ENCODE results near the gene DNAJC21. TPM values are rescaled to one million over a fixed set of nuclear protein-coding genes. Genes with fewer than 3 reads are reported as not detected.

DNAJC21 gene
- polyA plus RNA-seq, 1 donor (not counting 4 experiments of a cell fraction or from before 2014, with no cell fraction given) = 29.6 TPM

- Histone ChIP-seq H3K4me3 (ENCODE audit: control insufficient read depth in 2 of 3, extremely low read depth in 1 of 3, insufficient read depth in 2 of 3, low read depth in 1 of 3, low read length in 3 of 3) (no peak overlapping the region), H2AFZ (ENCODE audit: control insufficient read depth, low read length) (no peak overlapping the region), H3K9me3 (ENCODE audit: control insufficient read depth, low read depth, low read length) (no peaks in the 10 kb centered on the region), H4K20me1 (ENCODE audit: control insufficient read depth, extremely low read depth, insufficient read depth, low read length) (no peaks in the 10 kb centered on the region), H3K4me1 (ENCODE audit: control insufficient read depth, extremely low read depth, insufficient read depth, low read length) (peaks cover 12% of the 10 kb centered on the region), H3K27me3 (ENCODE audit: control insufficient read depth, extremely low read depth, insufficient read depth, low read length) (no peaks in the 10 kb centered on the region), H3K36me3 (ENCODE audit: control insufficient read depth in 2 of 2, extremely low read depth in 1 of 2, insufficient read depth in 2 of 2, low read length in 2 of 2) (peaks cover 5 to 9% of the 10 kb centered on the region in 2 experiments), H3K79me2 (ENCODE audit: control insufficient read depth, insufficient read depth, low read length) (peaks cover 50% of the 10 kb centered on the region), H3K27ac (ENCODE audit: control insufficient read depth, insufficient read depth, low read length) (no peak overlapping the region), H3K9ac (ENCODE audit: control insufficient read depth, extremely low read depth, insufficient read depth, low read length) (no peak overlapping the region), H3K4me2 (ENCODE audit: control insufficient read depth, extremely low read depth, insufficient read depth, low read depth, low read length) (no peak overlapping the region), H3K9me1 (ENCODE audit: control insufficient read depth, extremely low read depth, insufficient read depth, low read length) (no peaks in the 10 kb centered on the region)
- dilution Hi-C loops (cut with MboI; ENCODE audit: extremely low pct_ligation_motif_present, low sequenced_read_pairs) = no loop called here
- FAIRE-seq = no peak
- DNase-seq (ENCODE audit: low read depth, low spot score) = no peak
- no peak for TF ChIP-seq EZH2 (IDR thresholded peaks at IDR 0.05; ENCODE audit: low read length)
- no peak for TF ChIP-seq CTCF (optimal IDR thresholded peaks at IDR 0.05 in 1 of 3, IDR thresholded peaks at IDR 0.05 in 1 of 3, conservative IDR thresholded peaks at IDR 0.05 in 1 of 3; ENCODE audit: extremely low read depth in 1 of 3, insufficient read depth in 2 of 3, low read length in 3 of 3)
Measured at GRCh38 chr5:34932947-34933346, 3.6 kb downstream of the DNAJC21 start.

GRCh38 chr5:34941936-34942335, 12.6 kb downstream of the DNAJC21 start:
- TF ChIP-seq CTCF (optimal IDR thresholded peaks at IDR 0.05 in 1 of 3, IDR thresholded peaks at IDR 0.05 in 1 of 3, conservative IDR thresholded peaks at IDR 0.05 in 1 of 3; ENCODE audit: extremely low read depth in 1 of 3, insufficient read depth in 2 of 3, low read length in 3 of 3) = no peak
- no peak for TF ChIP-seq EZH2 (IDR thresholded peaks at IDR 0.05; ENCODE audit: low read length)
- dilution Hi-C loops (cut with MboI; ENCODE audit: extremely low pct_ligation_motif_present, low sequenced_read_pairs) = no loop called here
- H3K79me2 ChIP-seq (ENCODE audit: control insufficient read depth, insufficient read depth, low read length) = no peaks in the 10 kb centered on the region
- H3K9me3 ChIP-seq (ENCODE audit: control insufficient read depth, low read depth, low read length) = no peaks in the 10 kb centered on the region
- no peak overlapping the region for H3K9ac ChIP-seq (ENCODE audit: control insufficient read depth, extremely low read depth, insufficient read depth, low read length)
- H4K20me1 ChIP-seq (ENCODE audit: control insufficient read depth, extremely low read depth, insufficient read depth, low read length) = no peaks in the 10 kb centered on the region
- no peak overlapping the region for H3K4me2 ChIP-seq (ENCODE audit: control insufficient read depth, extremely low read depth, insufficient read depth, low read depth, low read length)
- H3K4me3 ChIP-seq (ENCODE audit: control insufficient read depth in 2 of 3, extremely low read depth in 1 of 3, insufficient read depth in 2 of 3, low read depth in 1 of 3, low read length in 3 of 3) = no peak overlapping the region
- H2AFZ ChIP-seq (ENCODE audit: control insufficient read depth, low read length) = no peak overlapping the region
- FAIRE-seq (no peak), DNase-seq (ENCODE audit: low read depth, low spot score) (no peak)
- no peaks in the 10 kb centered on the region for H3K4me1 ChIP-seq (ENCODE audit: control insufficient read depth, extremely low read depth, insufficient read depth, low read length)
- no peaks in the 10 kb centered on the region for H3K9me1 ChIP-seq (ENCODE audit: control insufficient read depth, extremely low read depth, insufficient read depth, low read length)
- H3K27ac ChIP-seq (ENCODE audit: control insufficient read depth, insufficient read depth, low read length) = no peak overlapping the region
- H3K27me3 ChIP-seq (ENCODE audit: control insufficient read depth, extremely low read depth, insufficient read depth, low read length) = no peaks in the 10 kb centered on the region
- H3K36me3 ChIP-seq (ENCODE audit: control insufficient read depth in 2 of 2, extremely low read depth in 1 of 2, insufficient read depth in 2 of 2, low read length in 2 of 2) = peaks cover 14 to 16% of the 10 kb centered on the region in 2 experiments

All from keratinocyte (primary cell).